GM12875 (cell line): ENCODE data around the gene EXT2.

Experiments used
- H3K4me3 ChIP-seq: one replicate; pipeline ENCODE4 v1.5.1; 2011; ENCODE audit warnings: low read depth, low read length, control low read depth
- TF ChIP-seq, protein P1 (sequence below): IDR thresholded peaks from 2 replicates; pipeline ENCODE4 v1.5.1; 2011; ENCODE audit warnings: low read depth, mild to moderate bottlenecking, control low read depth, inconsistent platforms, low read length, moderate library complexity, borderline replicate concordance; ENCODE audit not compliant: insufficient read depth

EXT2 gene

GRCh38 chr11:44113018-44113417, 17.5 kb downstream of the EXT2 start:
- no peak overlapping the region for H3K4me3 ChIP-seq
- TF ChIP-seq, protein P1, sequence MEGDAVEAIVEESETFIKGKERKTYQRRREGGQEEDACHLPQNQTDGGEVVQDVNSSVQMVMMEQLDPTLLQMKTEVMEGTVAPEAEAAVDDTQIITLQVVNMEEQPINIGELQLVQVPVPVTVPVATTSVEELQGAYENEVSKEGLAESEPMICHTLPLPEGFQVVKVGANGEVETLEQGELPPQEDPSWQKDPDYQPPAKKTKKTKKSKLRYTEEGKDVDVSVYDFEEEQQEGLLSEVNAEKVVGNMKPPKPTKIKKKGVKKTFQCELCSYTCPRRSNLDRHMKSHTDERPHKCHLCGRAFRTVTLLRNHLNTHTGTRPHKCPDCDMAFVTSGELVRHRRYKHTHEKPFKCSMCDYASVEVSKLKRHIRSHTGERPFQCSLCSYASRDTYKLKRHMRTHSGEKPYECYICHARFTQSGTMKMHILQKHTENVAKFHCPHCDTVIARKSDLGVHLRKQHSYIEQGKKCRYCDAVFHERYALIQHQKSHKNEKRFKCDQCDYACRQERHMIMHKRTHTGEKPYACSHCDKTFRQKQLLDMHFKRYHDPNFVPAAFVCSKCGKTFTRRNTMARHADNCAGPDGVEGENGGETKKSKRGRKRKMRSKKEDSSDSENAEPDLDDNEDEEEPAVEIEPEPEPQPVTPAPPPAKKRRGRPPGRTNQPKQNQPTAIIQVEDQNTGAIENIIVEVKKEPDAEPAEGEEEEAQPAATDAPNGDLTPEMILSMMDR: no peak

GRCh38 chr11:44113572-44113971, 18.1 kb downstream of the EXT2 start:
- TF ChIP-seq, protein P1: no peak
- H3K4me3 ChIP-seq: no peak overlapping the region

DNA sequence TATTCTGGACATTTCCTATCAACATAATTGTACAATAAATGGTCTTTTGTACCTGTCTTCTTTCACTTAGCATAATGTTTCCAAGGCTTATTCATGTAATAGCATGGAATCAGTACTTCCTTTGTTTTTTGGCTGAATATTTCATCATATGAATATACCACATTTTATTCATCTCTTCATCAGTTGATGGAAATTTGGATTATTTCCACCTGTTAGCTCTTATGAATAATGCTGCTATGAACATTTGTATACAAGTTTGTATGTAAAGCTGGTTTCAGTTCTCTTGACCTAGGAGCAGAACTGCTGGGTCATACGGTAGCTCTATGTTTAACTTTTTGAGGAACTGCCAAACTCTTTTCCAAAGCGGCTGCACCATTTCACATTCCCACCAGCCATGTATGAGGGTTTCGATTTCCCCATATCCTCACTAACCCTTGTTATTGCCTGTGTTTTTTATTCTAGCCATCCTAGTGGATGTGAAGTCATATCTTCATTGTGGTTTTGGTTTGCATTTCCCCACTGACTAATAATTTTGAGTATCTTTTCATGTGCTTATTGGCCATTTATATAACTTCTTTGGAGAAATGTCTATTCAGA, 20.9 kb downstream of the EXT2 start:
- TF ChIP-seq, protein P1: no peak
- no peak overlapping the region for H3K4me3 ChIP-seq

- TF ChIP-seq, protein P1: no peak
- no peak overlapping the region for H3K4me3 ChIP-seq
Measured at GRCh38 chr11:44120169-44120568, 24.7 kb downstream of the EXT2 start.

DNA sequence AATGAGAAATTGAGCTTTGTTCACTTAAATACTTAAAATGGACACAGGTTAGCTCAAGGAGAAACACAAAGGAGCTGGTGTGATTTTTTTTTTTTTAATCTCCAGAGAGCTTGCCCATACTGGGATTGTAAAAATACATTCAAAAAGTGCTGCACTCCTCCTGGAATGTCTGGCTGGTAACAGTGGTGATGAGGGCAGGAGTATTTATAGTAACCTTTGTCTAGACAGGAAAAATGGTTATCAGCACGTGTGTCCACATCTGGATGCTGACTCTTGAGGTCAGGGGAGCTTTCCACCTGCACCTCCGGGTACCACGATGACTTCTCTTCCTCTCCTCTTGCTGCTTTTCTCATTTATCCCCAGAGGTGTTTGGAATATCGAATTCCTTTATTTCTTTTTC, 30.1 kb downstream of the EXT2 start:
- TF ChIP-seq, protein P1: no peak
- H3K4me3 ChIP-seq: no peak overlapping the region

DNA sequence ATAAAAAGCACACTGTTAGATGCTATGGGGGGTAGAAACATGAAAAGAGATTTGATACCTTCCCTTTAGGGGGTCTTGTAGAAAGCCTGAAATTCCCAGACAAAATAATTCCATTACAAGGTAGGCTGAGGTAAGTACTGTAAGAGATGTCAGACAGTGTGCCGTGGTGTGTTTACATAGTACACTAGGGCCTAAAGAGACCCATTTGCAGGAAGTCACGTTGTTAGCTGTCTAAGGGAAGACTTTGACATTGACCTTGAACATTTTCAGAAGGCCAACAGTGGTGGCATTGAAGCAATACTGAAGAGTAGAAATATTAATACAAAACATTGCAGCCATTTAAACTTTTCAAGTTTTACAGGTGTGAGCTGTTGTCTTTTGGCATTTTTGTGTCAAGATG, 30.8 kb downstream of the EXT2 start:
- TF ChIP-seq, protein P1: no peak
- H3K4me3 ChIP-seq: no peak overlapping the region

- TF ChIP-seq, protein P1: no peak
- H3K4me3 ChIP-seq: no peak overlapping the region
Measured at GRCh38 chr11:44127130-44127529, 31.7 kb downstream of the EXT2 start.
